ENCODE measurements around the gene KCNH5.

Gene KCNH5, protein sequence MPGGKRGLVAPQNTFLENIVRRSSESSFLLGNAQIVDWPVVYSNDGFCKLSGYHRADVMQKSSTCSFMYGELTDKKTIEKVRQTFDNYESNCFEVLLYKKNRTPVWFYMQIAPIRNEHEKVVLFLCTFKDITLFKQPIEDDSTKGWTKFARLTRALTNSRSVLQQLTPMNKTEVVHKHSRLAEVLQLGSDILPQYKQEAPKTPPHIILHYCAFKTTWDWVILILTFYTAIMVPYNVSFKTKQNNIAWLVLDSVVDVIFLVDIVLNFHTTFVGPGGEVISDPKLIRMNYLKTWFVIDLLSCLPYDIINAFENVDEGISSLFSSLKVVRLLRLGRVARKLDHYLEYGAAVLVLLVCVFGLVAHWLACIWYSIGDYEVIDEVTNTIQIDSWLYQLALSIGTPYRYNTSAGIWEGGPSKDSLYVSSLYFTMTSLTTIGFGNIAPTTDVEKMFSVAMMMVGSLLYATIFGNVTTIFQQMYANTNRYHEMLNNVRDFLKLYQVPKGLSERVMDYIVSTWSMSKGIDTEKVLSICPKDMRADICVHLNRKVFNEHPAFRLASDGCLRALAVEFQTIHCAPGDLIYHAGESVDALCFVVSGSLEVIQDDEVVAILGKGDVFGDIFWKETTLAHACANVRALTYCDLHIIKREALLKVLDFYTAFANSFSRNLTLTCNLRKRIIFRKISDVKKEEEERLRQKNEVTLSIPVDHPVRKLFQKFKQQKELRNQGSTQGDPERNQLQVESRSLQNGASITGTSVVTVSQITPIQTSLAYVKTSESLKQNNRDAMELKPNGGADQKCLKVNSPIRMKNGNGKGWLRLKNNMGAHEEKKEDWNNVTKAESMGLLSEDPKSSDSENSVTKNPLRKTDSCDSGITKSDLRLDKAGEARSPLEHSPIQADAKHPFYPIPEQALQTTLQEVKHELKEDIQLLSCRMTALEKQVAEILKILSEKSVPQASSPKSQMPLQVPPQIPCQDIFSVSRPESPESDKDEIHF

DNA sequence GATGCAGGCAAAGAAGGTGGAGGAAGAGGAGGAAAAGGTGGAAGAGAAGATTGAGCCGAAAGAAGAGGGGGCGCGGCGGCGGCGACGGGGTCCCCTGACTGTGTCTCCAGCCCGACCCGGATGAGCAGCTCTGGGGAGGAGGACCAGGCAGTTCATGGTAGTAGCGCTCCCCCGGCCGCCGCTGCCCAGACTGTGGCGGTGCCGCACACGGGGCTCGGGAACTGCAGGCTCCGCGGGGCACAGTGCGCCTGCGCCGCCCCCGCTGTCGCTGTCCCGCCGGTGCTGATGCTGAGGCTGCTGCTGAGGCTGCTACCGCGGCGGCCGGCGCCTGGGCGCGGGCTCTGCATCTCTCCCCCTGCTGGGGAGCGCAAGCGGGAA, at the start of gene KCNH5:
Gene KCNH5 (minus strand): TSS at position 225 of the 378 bp plus-strand sequence. CDS start 272 bp downstream, outside the sequence.
- Mint-ChIP-seq H3K4me1 (ENCODE audit: low read depth) (no peaks in the 10 kb centered on the region), H3K27ac (no peak within 1 kb of the TSS), H3K27me3 (peaks cover 52% of the 10 kb centered on the region), H3K9me3 (no peaks in the 10 kb centered on the region), H3K4me3 (no peak within 1 kb of the TSS), H3K36me3 (ENCODE audit: low read depth) (no peaks in the 10 kb centered on the region)

DNA sequence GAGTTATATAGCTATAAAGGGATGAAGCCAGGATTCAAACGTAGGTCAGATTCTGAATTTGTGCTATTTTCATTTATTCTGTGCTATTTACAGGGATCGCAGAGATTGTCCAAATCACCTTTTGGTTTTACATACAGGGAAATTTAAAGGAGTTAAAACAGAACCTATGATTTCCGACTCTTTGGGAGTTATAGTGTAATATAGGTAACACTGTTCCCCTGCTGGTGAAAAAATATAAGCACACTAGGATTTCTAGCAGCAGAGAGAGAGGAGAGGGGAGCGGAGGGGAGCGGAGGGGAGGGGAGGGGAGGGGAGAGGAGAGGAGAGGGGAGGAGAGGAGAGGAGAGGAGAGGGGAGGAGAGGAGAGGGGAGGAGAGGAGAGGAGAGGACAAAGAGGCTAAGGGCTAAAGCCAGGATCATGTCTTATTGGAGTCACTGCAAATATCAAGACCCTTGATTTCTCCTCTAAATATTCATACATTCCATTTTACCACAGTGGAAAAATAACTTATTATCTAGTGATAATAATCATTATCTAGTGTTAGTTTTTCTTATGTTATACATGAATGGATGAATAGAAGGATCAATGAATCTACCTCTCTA, 46.2 kb upstream of the KCNH5 start:
- Mint-ChIP-seq H3K27ac (no peak overlapping the region), H3K27me3 (no peaks in the 10 kb centered on the region), H3K36me3 (ENCODE audit: low read depth) (no peaks in the 10 kb centered on the region), H3K4me1 (ENCODE audit: low read depth) (no peaks in the 10 kb centered on the region), H3K9me3 (no peaks in the 10 kb centered on the region), H3K4me3 (no peak overlapping the region)

GRCh38 chr14:63088865-63089264, 43.6 kb upstream of the KCNH5 start:
- Mint-ChIP-seq H3K27ac (no peak overlapping the region), H3K36me3 (ENCODE audit: low read depth) (no peaks in the 10 kb centered on the region), H3K4me3 (no peak overlapping the region), H3K27me3 (no peaks in the 10 kb centered on the region), H3K9me3 (peaks cover 4% of the 10 kb centered on the region), H3K4me1 (ENCODE audit: low read depth) (no peaks in the 10 kb centered on the region)

DNA sequence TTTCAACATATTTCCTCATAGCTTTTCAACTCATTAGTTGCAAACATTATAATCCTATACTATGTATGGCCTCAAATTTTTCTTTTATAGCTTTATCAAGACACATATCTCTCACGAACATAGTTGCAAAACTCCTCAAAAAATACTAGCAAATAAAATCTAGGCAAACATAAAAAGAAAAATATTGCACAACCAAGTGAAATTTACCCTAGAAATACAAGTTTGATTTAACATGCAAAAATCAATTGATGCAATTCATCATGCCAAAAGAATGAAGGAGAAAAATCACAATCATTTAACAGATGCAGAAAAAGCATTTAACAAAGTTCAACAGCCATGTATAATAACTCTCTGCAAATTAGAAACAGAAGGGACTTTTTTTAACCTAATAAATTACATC, 33.3 kb upstream of the KCNH5 start:
- peaks cover 5% of the 10 kb centered on the region for H3K9me3 Mint-ChIP-seq

GRCh38 chr14:63076488-63076887, 31.2 kb upstream of the KCNH5 start:
- peaks cover 8% of the 10 kb centered on the region for H3K9me3 Mint-ChIP-seq
- no peaks in the 10 kb centered on the region for H3K36me3 Mint-ChIP-seq (ENCODE audit: low read depth)
- H3K4me3 Mint-ChIP-seq: no peak overlapping the region
- H3K27me3 Mint-ChIP-seq: no peaks in the 10 kb centered on the region
- H3K27ac Mint-ChIP-seq: no peak overlapping the region
- H3K4me1 Mint-ChIP-seq (ENCODE audit: low read depth): no peaks in the 10 kb centered on the region

More for the DNA sequence above, 33.3 kb upstream of the KCNH5 start:
- H3K36me3 Mint-ChIP-seq (ENCODE audit: low read depth): no peaks in the 10 kb centered on the region
- no peaks in the 10 kb centered on the region for H3K27me3 Mint-ChIP-seq
- H3K27ac Mint-ChIP-seq: no peak overlapping the region
- no peaks in the 10 kb centered on the region for H3K4me1 Mint-ChIP-seq (ENCODE audit: low read depth)
- H3K4me3 Mint-ChIP-seq: no peak overlapping the region

- Mint-ChIP-seq H3K4me3 (no peak overlapping the region), H3K4me1 (ENCODE audit: low read depth) (no peaks in the 10 kb centered on the region), H3K36me3 (ENCODE audit: low read depth) (no peaks in the 10 kb centered on the region), H3K9me3 (no peaks in the 10 kb centered on the region), H3K27me3 (no peaks in the 10 kb centered on the region), H3K27ac (no peak overlapping the region)
Observed at GRCh38 chr14:63055631-63056030, 10.4 kb upstream of the KCNH5 start.

GRCh38 chr14:63051992-63052391, 6.7 kb upstream of the KCNH5 start:
- Mint-ChIP-seq H3K36me3 (ENCODE audit: low read depth) (no peaks in the 10 kb centered on the region), H3K27me3 (peaks cover 23% of the 10 kb centered on the region), H3K4me3 (no peak overlapping the region), H3K4me1 (ENCODE audit: low read depth) (no peaks in the 10 kb centered on the region), H3K9me3 (no peaks in the 10 kb centered on the region), H3K27ac (no peak overlapping the region)

- no peaks in the 10 kb centered on the region for H3K36me3 Mint-ChIP-seq (ENCODE audit: low read depth)
- no peaks in the 10 kb centered on the region for H3K4me1 Mint-ChIP-seq (ENCODE audit: low read depth)
- no peaks in the 10 kb centered on the region for H3K9me3 Mint-ChIP-seq
- H3K4me3 Mint-ChIP-seq: no peak overlapping the region
- peaks cover 29% of the 10 kb centered on the region for H3K27me3 Mint-ChIP-seq
- no peak overlapping the region for H3K27ac Mint-ChIP-seq
Observed at GRCh38 chr14:63051301-63051700, 6.0 kb upstream of the KCNH5 start.

DNA sequence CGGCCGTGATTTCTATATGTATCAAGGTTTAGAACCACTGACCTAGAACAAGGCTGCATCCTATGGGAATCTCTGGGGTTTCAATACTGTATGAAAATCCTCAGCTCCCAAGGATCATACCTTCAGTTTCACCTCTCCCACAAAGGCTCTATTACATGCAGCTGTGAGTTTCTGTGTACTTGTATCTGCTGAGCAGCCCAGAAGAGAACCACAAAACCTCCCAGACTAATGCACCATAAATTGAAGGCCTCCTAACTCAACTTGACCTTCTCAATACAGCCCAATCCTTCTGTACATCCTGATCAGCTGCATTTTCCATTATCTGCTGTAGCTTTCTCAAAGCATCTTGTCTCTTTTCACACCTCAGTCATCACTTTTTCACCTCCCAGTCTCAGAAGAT, 5.4 kb upstream of the KCNH5 start:
- Mint-ChIP-seq H3K4me1 (ENCODE audit: low read depth) (no peaks in the 10 kb centered on the region), H3K9me3 (no peaks in the 10 kb centered on the region), H3K4me3 (no peak overlapping the region), H3K36me3 (ENCODE audit: low read depth) (no peaks in the 10 kb centered on the region), H3K27me3 (peaks cover 32% of the 10 kb centered on the region), H3K27ac (no peak overlapping the region)

DNA sequence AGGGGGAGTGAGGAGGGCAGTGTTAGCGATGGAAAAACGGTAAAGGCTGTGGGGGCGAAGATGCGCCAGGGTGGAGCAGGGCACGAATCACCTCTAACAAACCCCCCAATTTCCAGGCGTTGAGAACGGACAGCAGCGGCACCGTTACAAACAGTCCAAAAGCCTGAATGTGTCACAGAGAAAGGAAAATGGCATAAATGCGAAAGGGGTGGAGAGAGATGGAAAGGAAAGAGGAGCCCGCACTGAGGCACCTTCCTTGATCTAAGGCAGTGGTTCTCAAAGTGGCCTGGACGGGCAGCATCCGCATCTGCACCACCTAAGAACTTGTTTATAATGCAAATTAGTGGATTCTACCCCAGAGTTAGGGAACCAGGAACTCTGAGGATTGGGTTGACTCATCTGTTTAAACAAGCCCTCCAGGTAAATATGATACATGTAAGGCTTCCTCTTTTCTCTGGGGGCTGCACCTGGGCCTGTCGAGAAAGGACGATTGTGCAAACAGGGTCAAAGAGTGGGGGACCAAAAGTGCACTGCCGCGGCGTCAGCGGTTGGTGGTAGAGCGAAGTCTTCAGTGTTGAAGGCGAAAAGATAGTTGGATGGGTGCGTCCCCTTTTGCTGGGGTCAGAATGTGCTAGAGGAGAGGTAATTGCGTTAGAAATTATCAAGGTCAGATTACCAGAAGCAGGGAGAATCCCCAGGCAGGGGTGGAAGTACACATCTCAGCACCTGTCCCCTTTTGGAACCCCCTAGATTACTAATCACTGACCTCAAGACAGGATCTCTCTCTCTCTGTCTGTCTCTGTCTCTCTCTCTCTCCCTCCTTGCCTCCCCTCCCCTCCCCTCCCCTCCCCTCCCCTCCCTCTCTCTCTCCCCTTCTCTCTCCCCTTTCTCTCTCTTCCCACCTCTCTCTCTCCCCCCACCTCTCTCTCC, 1.3 kb upstream of the KCNH5 start:
- H3K27ac Mint-ChIP-seq: no peak overlapping the region
- no peaks in the 10 kb centered on the region for H3K4me1 Mint-ChIP-seq (ENCODE audit: low read depth)
- H3K27me3 Mint-ChIP-seq: peaks cover 52% of the 10 kb centered on the region
- no peaks in the 10 kb centered on the region for H3K9me3 Mint-ChIP-seq
- no peak overlapping the region for H3K4me3 Mint-ChIP-seq
- no peaks in the 10 kb centered on the region for H3K36me3 Mint-ChIP-seq (ENCODE audit: low read depth)

DNA sequence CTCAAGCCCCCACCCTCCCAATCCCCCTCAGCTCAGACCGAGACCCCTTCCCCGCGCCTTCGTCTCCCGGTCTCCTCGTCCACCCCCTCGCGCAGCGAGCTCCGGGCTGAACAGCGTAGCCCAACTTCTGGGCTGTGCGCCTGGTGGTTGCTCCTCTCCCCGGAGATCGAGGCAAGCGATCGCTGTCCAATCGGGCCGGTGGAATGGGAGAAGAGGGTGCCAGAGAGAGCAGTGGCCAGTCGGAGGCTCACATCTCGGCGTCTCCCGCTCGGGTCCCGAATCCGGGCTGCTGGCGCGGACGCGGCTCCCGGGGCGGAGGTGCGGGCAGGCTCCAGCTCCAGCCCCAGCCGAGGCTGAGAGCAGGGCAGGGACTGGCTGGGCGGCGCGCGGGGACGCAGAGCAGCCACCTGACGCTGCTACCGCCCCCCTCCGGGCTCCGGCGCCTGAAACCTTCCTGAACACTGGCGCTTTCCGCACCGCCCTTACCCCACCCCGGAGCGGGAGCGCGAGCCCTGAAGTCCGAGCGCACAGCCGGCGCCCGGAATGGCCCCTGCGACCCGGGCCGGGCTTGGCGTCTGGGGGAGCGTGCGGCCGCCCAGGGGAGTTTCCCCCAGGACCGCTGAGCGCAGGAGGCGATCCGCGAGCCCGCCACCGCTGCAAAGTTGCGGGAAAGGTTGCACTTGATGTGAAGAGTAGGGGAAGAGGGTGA, 508 bp upstream of the KCNH5 start:
- H3K4me1 Mint-ChIP-seq (ENCODE audit: low read depth): no peaks in the 10 kb centered on the region
- no peaks in the 10 kb centered on the region for H3K9me3 Mint-ChIP-seq
- H3K36me3 Mint-ChIP-seq (ENCODE audit: low read depth): no peaks in the 10 kb centered on the region
- H3K27me3 Mint-ChIP-seq: peaks cover 52% of the 10 kb centered on the region
- H3K4me3 Mint-ChIP-seq: no peak overlapping the region
- no peak overlapping the region for H3K27ac Mint-ChIP-seq

- Mint-ChIP-seq H3K36me3 (ENCODE audit: low read depth) (no peaks in the 10 kb centered on the region), H3K27me3 (peaks cover 20% of the 10 kb centered on the region), H3K27ac (no peak overlapping the region), H3K4me3 (no peak overlapping the region), H3K4me1 (ENCODE audit: low read depth) (no peaks in the 10 kb centered on the region), H3K9me3 (no peaks in the 10 kb centered on the region)
Observed at GRCh38 chr14:63039866-63040265, 5.4 kb downstream of the KCNH5 start.

GRCh38 chr14:63032641-63033040, 12.6 kb downstream of the KCNH5 start:
- Mint-ChIP-seq H3K36me3 (ENCODE audit: low read depth) (no peaks in the 10 kb centered on the region), H3K9me3 (no peaks in the 10 kb centered on the region), H3K4me1 (ENCODE audit: low read depth) (no peaks in the 10 kb centered on the region), H3K27me3 (peaks cover 4% of the 10 kb centered on the region), H3K27ac (no peak overlapping the region), H3K4me3 (no peak overlapping the region)

- Mint-ChIP-seq H3K27ac (no peak overlapping the region), H3K36me3 (ENCODE audit: low read depth) (no peaks in the 10 kb centered on the region), H3K27me3 (peaks cover 4% of the 10 kb centered on the region), H3K4me3 (no peak overlapping the region), H3K9me3 (no peaks in the 10 kb centered on the region), H3K4me1 (ENCODE audit: low read depth) (no peaks in the 10 kb centered on the region)
Observed at GRCh38 chr14:63032076-63032475, 13.2 kb downstream of the KCNH5 start.

All from stimulated activated naive CD8-positive, alpha-beta T cell treated with anti-CD3 and anti-CD28 coated beads, Interleukin-15, Interleukin-2, amounts not matched to agents 100 ng/mL and 50 ng/mL, for 24 hours (primary cell).